GM12801 (cell line): ENCODE data around the gene PNPLA6.

Source experiments
- CTCF ChIP-seq: IDR thresholded peaks from one replicate; pipeline ENCODE4 v1.5.1; 2011; ENCODE audit warnings: control low read depth; ENCODE audit not compliant: insufficient read length; ENCODE audit errors: extremely low read depth

PNPLA6 gene

GRCh38 chr19:7524523-7524922 is 11.0 kb upstream of the PNPLA6 start:
- no peak for TF ChIP-seq CTCF

- TF ChIP-seq CTCF: no peak
These were observed 10.4 kb upstream of the PNPLA6 start for GRCh38 chr19:7524992-7525739.

GRCh38 chr19:7526059-7526929 is 9.2 kb upstream of the PNPLA6 start:
- no peak for TF ChIP-seq CTCF

GRCh38 chr19:7527516-7528191 is 7.9 kb upstream of the PNPLA6 start:
- no peak for TF ChIP-seq CTCF

- no peak for TF ChIP-seq CTCF
These were observed 7.4 kb upstream of the PNPLA6 start for GRCh38 chr19:7528192-7528519.

GRCh38 chr19:7528522-7529245 is 6.8 kb upstream of the PNPLA6 start:
- TF ChIP-seq CTCF: no peak

- TF ChIP-seq CTCF: no peak
These were observed 6.3 kb upstream of the PNPLA6 start for GRCh38 chr19:7529246-7529600.
